ENCODE measurements around the gene SETDB1.
"Not testable (repeated sequence)": the region's sequence is repeated elsewhere in the genome, so short reads cannot be mapped to it uniquely, and the experiment has no call there.

The SETDB1 gene

GRCh38 chr1:150926097-150926741 lies at the start of gene SETDB1:
SETDB1 (plus strand) TSS chr1:150926363; CDS start chr1:150927715, 1,352 bp downstream.
- DNase-seq (ENCODE audit: insufficient read length, low spot score) (peak; percentile 95), FAIRE-seq (no peak)

- DNase-seq (ENCODE audit: insufficient read length, low spot score); FAIRE-seq: not testable (repeated sequence)
Measured at GRCh38 chr1:150878931-150879330, 47.2 kb upstream of the SETDB1 start.

- DNase-seq (ENCODE audit: insufficient read length, low spot score) (no peak), FAIRE-seq (no peak)
Measured at GRCh38 chr1:150881331-150882070, 44.7 kb upstream of the SETDB1 start.

- FAIRE-seq; DNase-seq (ENCODE audit: insufficient read length, low spot score): not testable (repeated sequence)
Measured at GRCh38 chr1:150883121-150883520, 43.0 kb upstream of the SETDB1 start.

GRCh38 chr1:150887018-150887417 lies 39.1 kb upstream of the SETDB1 start, which contains the start of gene CTXND2:
CTXND2 (plus strand) TSS chr1:150887136; CDS start chr1:150912315, 25,179 bp downstream.
- DNase-seq (ENCODE audit: insufficient read length, low spot score) (no peak), FAIRE-seq (no peak)

- FAIRE-seq (no peak), DNase-seq (ENCODE audit: insufficient read length, low spot score) (no peak)
Measured at GRCh38 chr1:150888727-150889126, 37.4 kb upstream of the SETDB1 start.

- FAIRE-seq, result no peak
- no peak for DNase-seq (ENCODE audit: insufficient read length, low spot score)
Measured at GRCh38 chr1:150890033-150890416, 36.1 kb upstream of the SETDB1 start.

GRCh38 chr1:150893336-150893913 lies 32.7 kb upstream of the SETDB1 start:
- FAIRE-seq (no peak), DNase-seq (ENCODE audit: insufficient read length, low spot score) (no peak)

- FAIRE-seq (peak; percentile 31), DNase-seq (ENCODE audit: insufficient read length, low spot score) (peak; percentile 66)
Measured at GRCh38 chr1:150895618-150896017, 30.5 kb upstream of the SETDB1 start.

- not testable (repeated sequence) for FAIRE-seq; DNase-seq (ENCODE audit: insufficient read length, low spot score)
Measured at GRCh38 chr1:150899795-150900194, 26.4 kb upstream of the SETDB1 start.

GRCh38 chr1:150902346-150902745 lies 23.8 kb upstream of the SETDB1 start:
- DNase-seq (ENCODE audit: insufficient read length, low spot score), result no peak
- FAIRE-seq, result no peak

- no peak for FAIRE-seq
- no peak for DNase-seq (ENCODE audit: insufficient read length, low spot score)
Measured at GRCh38 chr1:150902751-150903150, 23.4 kb upstream of the SETDB1 start.

- DNase-seq (ENCODE audit: insufficient read length, low spot score) (no peak), FAIRE-seq (no peak)
Measured at GRCh38 chr1:150905301-150905700, 20.9 kb upstream of the SETDB1 start.

GRCh38 chr1:150906329-150906728 lies 19.8 kb upstream of the SETDB1 start:
- FAIRE-seq, result no peak
- DNase-seq (ENCODE audit: insufficient read length, low spot score), result no peak

GRCh38 chr1:150906813-150907212 lies 19.4 kb upstream of the SETDB1 start:
- DNase-seq (ENCODE audit: insufficient read length, low spot score) (no peak), FAIRE-seq (no peak)

- DNase-seq (ENCODE audit: insufficient read length, low spot score), result no peak
- FAIRE-seq, result no peak
Measured at GRCh38 chr1:150909585-150910180, 16.5 kb upstream of the SETDB1 start.

GRCh38 chr1:150912623-150913022 lies 13.5 kb upstream of the SETDB1 start:
- FAIRE-seq, result no peak
- no peak for DNase-seq (ENCODE audit: insufficient read length, low spot score)

GRCh38 chr1:150917387-150917786 lies 8.8 kb upstream of the SETDB1 start:
- DNase-seq (ENCODE audit: insufficient read length, low spot score) (no peak), FAIRE-seq (no peak)

- DNase-seq (ENCODE audit: insufficient read length, low spot score) (peak; percentile 83), FAIRE-seq (no peak)
Measured at GRCh38 chr1:150922519-150922975, 3.6 kb upstream of the SETDB1 start.

GRCh38 chr1:150925080-150925479 lies 1.1 kb upstream of the SETDB1 start:
- DNase-seq (ENCODE audit: insufficient read length, low spot score), result no peak
- FAIRE-seq, result no peak

- no peak for DNase-seq (ENCODE audit: insufficient read length, low spot score)
- no peak for FAIRE-seq
Measured at GRCh38 chr1:150927624-150928023, 1.5 kb downstream of the SETDB1 start.
